ENCODE results near the gene KRT7.

- TF ChIP-seq POLR2AphosphoS5 (IDR thresholded peaks at IDR 0.05; ENCODE audit: low read depth) (0 out of 2 replicates have a peak, but pooled peaks have one; percentile 23), CTCF (IDR thresholded peaks at IDR 0.05; ENCODE audit: insufficient read depth, low read length) (no peak), REST (IDR thresholded peaks at IDR 0.05; ENCODE audit: insufficient replicate concordance, low read depth) (no peak), SPI1 (IDR thresholded peaks at IDR 0.05; ENCODE audit: borderline replicate concordance, low read depth) (no peak)
Observed at GRCh38 chr12:52295663-52296062, 62.6 kb downstream of the KRT7 start.
